MM.1S (cell line): ENCODE measurements around the gene TMX2.

Source experiments
- DNase-seq: peaks from one replicate; pipeline ENCODE4 v3.0.0-alpha.2; 2015
- H2AFZ ChIP-seq: fragments of 300-600 bp; sonication (generic); 2 replicates; pipeline ENCODE4 v1.6.0; 2016; ENCODE audit warnings: antibody characterized with exemption, low read length
- H3F3A ChIP-seq: fragments of 300-600 bp; sonication (generic); 2 replicates; pipeline ENCODE4 v1.6.1; 2016; ENCODE audit warnings: mild to moderate bottlenecking, antibody characterized with exemption, low read length, moderate library complexity, mixed read lengths; ENCODE audit not compliant: insufficient read depth
- H3K27ac ChIP-seq: fragments of 300-600 bp; sonication (generic); 2 replicates; pipeline ENCODE4 v1.5.1; 2016; ENCODE audit warnings: mild to moderate bottlenecking, low read length
- H3K27me3 ChIP-seq: fragments of 300-600 bp; sonication (generic); replicated peaks from 2 replicates; pipeline ENCODE4 v1.6.0; 2016; ENCODE audit warnings: low read length; ENCODE audit not compliant: insufficient read depth
- H3K36me3 ChIP-seq: fragments of 300-600 bp; sonication (generic); replicated peaks from 2 replicates; pipeline ENCODE4 v1.6.1; 2016; ENCODE audit warnings: mild to moderate bottlenecking, low read length, mixed read lengths; ENCODE audit not compliant: insufficient read depth
- H3K4me1 ChIP-seq: fragments of 300-600 bp; sonication (generic); 2 replicates; pipeline ENCODE4 v1.6.1; 2016; ENCODE audit warnings: low read length, mixed read lengths
- H3K4me2 ChIP-seq: fragments of 300-600 bp; sonication (generic); 2 replicates; pipeline ENCODE4 v1.6.0; 2016; ENCODE audit warnings: low read depth, low read length
- H3K4me3 ChIP-seq: fragments of 300-600 bp; sonication (generic); 2 replicates; pipeline ENCODE4 v1.5.1; 2016; ENCODE audit warnings: low read length, mixed read lengths
- H3K79me2 ChIP-seq: fragments of 300-600 bp; sonication (generic); 2 replicates; pipeline ENCODE4 v1.6.1; 2016; ENCODE audit warnings: mixed run types, low read length, mixed read lengths
- H3K9ac ChIP-seq: fragments of 300-600 bp; sonication (generic); 2 replicates; pipeline ENCODE4 v1.6.1; 2016; ENCODE audit warnings: low read length, mixed read lengths
- H3K9me2 ChIP-seq: fragments of 300-600 bp; sonication (generic); replicated peaks from 2 replicates; pipeline ENCODE4 v1.6.1; 2016; ENCODE audit warnings: mild to moderate bottlenecking, low read length, mixed read lengths; ENCODE audit not compliant: insufficient read depth
- H3K9me3 ChIP-seq: fragments of 300-600 bp; sonication (generic); replicated peaks from 2 replicates; pipeline ENCODE4 v1.6.1; 2016; ENCODE audit warnings: mild to moderate bottlenecking, low read length, mixed read lengths; ENCODE audit not compliant: insufficient read depth
- H4K20me1 ChIP-seq: fragments of 300-600 bp; sonication (generic); 2 replicates; pipeline ENCODE4 v1.6.1; 2016; ENCODE audit warnings: mild to moderate bottlenecking, low read length, moderate library complexity, mixed read lengths; ENCODE audit not compliant: insufficient read depth
- EZH2 ChIP-seq: fragments of 300-600 bp; sonication (generic); optimal IDR thresholded peaks from 2 replicates; pipeline ENCODE3; 2017; ENCODE audit warnings: low read depth, mild to moderate bottlenecking, antibody characterized with exemption, low read length, mixed read lengths
- EZH2phosphoT487 ChIP-seq: fragments of 300-600 bp; sonication (generic); IDR thresholded peaks from 2 replicates; pipeline ENCODE4 v1.6.1; 2018; ENCODE audit warnings: antibody characterized with exemption, low read length
- TF ChIP-seq, protein P1 (sequence below): fragments of 300-600 bp; sonication (generic); IDR thresholded peaks from 2 replicates; pipeline ENCODE4 v1.5.1; 2016; ENCODE audit warnings: antibody characterized with exemption, low read length, mixed read lengths

The TMX2 gene

DNA sequence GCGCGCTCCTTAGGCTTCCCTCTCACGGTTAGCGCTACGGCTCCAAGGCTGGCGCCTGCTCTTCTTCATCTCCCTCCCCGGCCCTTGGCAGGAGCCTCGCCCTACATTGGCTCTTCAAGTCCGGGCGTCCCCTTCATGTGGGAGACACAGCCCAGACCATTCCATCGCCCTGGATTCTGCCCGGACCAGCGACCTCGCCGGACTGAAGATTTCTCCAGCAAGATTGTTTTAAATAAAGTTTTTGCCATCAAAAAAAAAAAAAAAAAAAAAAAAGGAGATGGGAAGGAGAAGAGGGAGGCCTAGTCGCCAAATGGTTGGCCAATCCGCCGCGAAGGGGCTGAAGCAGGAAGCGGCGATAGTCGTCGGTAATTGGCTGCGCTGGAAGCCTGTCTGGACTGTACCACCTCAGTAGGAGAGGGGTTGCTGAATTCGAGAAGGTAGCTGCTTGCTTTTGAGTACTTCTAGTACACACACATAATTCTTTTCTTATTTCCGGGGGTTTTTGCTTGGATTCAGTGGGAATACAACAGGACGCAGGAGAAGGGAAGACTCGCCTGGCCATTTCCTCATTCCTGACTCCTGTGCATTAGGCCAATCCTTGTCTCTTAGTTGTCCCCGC lies 45.2 kb upstream of the TMX2 start:
- Histone ChIP-seq H3K9ac (peak overlapping the region; percentile 98), H3K27ac (peak overlapping the region; percentile 85), H3K36me3 (0 out of 2 replicates have a peak, but pooled peaks cover 4% of the 10 kb centered on the region), H3K79me2 (peaks cover 40% of the 10 kb centered on the region), H2AFZ (peak overlapping the region; percentile 92), H3K9me3 (no peaks in the 10 kb centered on the region), H3F3A (peaks cover 20% of the 10 kb centered on the region), H3K4me1 (peaks cover 12% of the 10 kb centered on the region), H3K27me3 (no peaks in the 10 kb centered on the region), H3K4me2 (peak overlapping the region; percentile 99), H3K9me2 (no peaks in the 10 kb centered on the region), H3K4me3 (peak overlapping the region; percentile 90), H4K20me1 (0 out of 2 replicates have a peak, but pooled peaks cover 4% of the 10 kb centered on the region)
- TF ChIP-seq EZH2 (no peak), EZH2phosphoT487 (no peak)
- TF ChIP-seq, protein P1, sequence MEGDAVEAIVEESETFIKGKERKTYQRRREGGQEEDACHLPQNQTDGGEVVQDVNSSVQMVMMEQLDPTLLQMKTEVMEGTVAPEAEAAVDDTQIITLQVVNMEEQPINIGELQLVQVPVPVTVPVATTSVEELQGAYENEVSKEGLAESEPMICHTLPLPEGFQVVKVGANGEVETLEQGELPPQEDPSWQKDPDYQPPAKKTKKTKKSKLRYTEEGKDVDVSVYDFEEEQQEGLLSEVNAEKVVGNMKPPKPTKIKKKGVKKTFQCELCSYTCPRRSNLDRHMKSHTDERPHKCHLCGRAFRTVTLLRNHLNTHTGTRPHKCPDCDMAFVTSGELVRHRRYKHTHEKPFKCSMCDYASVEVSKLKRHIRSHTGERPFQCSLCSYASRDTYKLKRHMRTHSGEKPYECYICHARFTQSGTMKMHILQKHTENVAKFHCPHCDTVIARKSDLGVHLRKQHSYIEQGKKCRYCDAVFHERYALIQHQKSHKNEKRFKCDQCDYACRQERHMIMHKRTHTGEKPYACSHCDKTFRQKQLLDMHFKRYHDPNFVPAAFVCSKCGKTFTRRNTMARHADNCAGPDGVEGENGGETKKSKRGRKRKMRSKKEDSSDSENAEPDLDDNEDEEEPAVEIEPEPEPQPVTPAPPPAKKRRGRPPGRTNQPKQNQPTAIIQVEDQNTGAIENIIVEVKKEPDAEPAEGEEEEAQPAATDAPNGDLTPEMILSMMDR, result no peak
- peak; percentile 98 for DNase-seq

DNA sequence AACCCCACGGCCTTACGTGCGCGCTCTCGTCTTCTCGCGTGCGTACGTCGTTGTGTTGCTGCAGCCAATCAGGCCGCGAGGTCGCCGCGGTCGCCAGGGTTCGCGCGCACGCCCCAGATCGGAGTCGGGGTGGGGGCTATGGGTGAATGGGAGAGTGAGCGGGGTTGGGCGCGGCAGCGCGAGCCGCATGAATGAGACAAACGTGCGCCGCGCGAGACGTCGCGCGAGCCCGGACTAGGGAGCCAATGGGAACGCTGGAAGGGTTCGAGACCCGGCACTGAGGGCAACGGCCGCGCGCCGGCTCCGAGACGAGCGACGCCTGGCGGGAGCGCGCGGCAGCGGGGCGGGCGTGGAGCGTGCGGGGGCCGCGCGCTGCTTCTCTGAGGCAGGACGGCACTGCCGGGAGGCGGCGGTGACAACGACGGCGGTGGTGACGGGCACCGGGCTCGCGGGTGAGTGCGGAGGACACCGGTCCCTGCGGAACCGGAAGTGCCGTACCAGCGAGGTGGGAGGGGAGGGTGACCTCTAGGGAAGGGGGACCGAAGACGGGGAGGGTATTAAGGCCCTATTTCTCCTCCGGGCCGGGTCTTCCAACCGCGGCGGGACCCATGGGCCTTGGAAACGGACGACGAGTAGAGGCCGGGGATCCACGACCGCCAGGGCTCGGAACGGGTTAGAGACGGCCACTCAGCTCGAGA lies 44.5 kb upstream of the TMX2 start, which contains the start of gene ZDHHC5:
Gene ZDHHC5, plus strand, starts transcription at position 379 of the 698 bp plus-strand sequence. CDS start 4,977 bp downstream, outside the sequence.
- TF ChIP-seq, protein P1, result peak; percentile 36
- TF ChIP-seq EZH2phosphoT487 (no peak), EZH2 (no peak)
- Histone ChIP-seq H3F3A (peaks cover 20% of the 10 kb centered on the region), H3K4me2 (peak within 1 kb of the TSS; percentile 99), H3K9me3 (no peaks in the 10 kb centered on the region), H3K4me3 (peak within 1 kb of the TSS; percentile 90), H3K27ac (peak within 1 kb of the TSS; percentile 85), H3K9me2 (no peaks in the 10 kb centered on the region), H3K9ac (peak within 1 kb of the TSS; percentile 98), H2AFZ (peak within 1 kb of the TSS; percentile 92), H4K20me1 (0 out of 2 replicates have a peak, but pooled peaks cover 4% of the 10 kb centered on the region), H3K36me3 (0 out of 2 replicates have a peak, but pooled peaks cover 9% of the 10 kb centered on the region), H3K27me3 (no peaks in the 10 kb centered on the region), H3K4me1 (peaks cover 12% of the 10 kb centered on the region), H3K79me2 (peaks cover 46% of the 10 kb centered on the region)
- peak; percentile 99 for DNase-seq

DNA sequence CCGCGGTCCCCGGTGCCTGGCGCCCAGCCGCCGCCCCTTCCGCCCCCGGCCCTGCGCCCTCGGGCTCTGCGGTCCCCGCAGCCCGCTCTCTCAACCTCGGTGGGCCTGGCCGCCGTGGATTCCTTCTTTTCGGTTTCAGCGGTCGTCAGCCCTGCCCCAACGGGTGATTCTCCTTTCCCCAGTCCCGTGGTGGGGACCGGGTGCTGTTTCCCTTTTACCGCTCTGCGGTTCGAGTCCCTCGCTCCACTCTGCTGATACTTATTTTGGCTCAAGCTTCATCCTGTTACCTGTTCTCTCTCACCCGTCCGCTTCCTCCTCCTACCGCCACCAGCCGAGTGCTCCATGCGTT lies 44.0 kb upstream of the TMX2 start:
- no peaks in the 10 kb centered on the region for H3K9me2 ChIP-seq
- H4K20me1 ChIP-seq, result 0 out of 2 replicates have a peak, but pooled peaks cover 4% of the 10 kb centered on the region
- H3K27me3 ChIP-seq, result no peaks in the 10 kb centered on the region
- peaks cover 12% of the 10 kb centered on the region for H3K4me1 ChIP-seq
- TF ChIP-seq, protein P1, result no peak
- TF ChIP-seq EZH2phosphoT487 (no peak), EZH2 (no peak)
- H3K4me2 ChIP-seq, result peak overlapping the region; percentile 92
- peak overlapping the region; percentile 55 for H2AFZ ChIP-seq
- 0 out of 2 replicates have a peak, but pooled peaks cover 10% of the 10 kb centered on the region for H3K36me3 ChIP-seq
- peak overlapping the region; percentile 98 for H3K9ac ChIP-seq
- H3F3A ChIP-seq, result peaks cover 20% of the 10 kb centered on the region
- peak overlapping the region; percentile 90 for H3K4me3 ChIP-seq
- DNase-seq, result peak; percentile 45
- no peaks in the 10 kb centered on the region for H3K9me3 ChIP-seq
- peak overlapping the region; percentile 85 for H3K27ac ChIP-seq
- H3K79me2 ChIP-seq, result peaks cover 52% of the 10 kb centered on the region
